Spinal cord (tissue), 10 donors: ENCODE data around the gene NTRK2. TPM values are rescaled to one million over a fixed set of nuclear protein-coding genes. Genes with fewer than 3 reads are reported as not detected.
A peak's percentile ranks its signal among the peaks of the same experiment; 100 is the strongest.

Experiments
- DNase-seq, 6 donors: peaks; one replicate each; pipeline versions ENCODE4 v3.0.0 to v3.0.0-alpha.2; 2013 to 2015; ENCODE audit warnings: low spot score in 6 of 6, low read depth in 4 of 6
- H3K27ac ChIP-seq: one replicate; pipeline ENCODE4 v1.5.1; 2013; ENCODE audit warnings: low read depth, low read length, control low read depth
- H3K27me3 ChIP-seq: one replicate; pipeline ENCODE4 v1.6.1; 2013; ENCODE audit warnings: low read length; ENCODE audit not compliant: control insufficient read depth, insufficient read depth
- H3K36me3 ChIP-seq: one replicate; pipeline ENCODE4 v1.6.1; 2013; ENCODE audit warnings: low read length; ENCODE audit not compliant: control insufficient read depth, insufficient read depth
- H3K4me1 ChIP-seq: one replicate; pipeline ENCODE4 v1.6.1; 2013; ENCODE audit warnings: low read length; ENCODE audit not compliant: control insufficient read depth, insufficient read depth
- H3K4me3 ChIP-seq: one replicate; pipeline ENCODE4 v1.5.1; 2013; ENCODE audit warnings: low read depth, low read length, control low read depth
- H3K9me3 ChIP-seq: one replicate; pipeline ENCODE4 v1.6.1; 2013; ENCODE audit warnings: low read length; ENCODE audit not compliant: control insufficient read depth, insufficient read depth
- WGBS: methylation state at CpG from one replicate; pipeline ENCODE4 v1.1.5; 2013; ENCODE audit warnings: missing lambda C conversion rate; ENCODE audit not compliant: insufficient coverage; 5-methylcytosine and 5-hydroxymethylcytosine counted together
- polyA plus RNA-seq, 2 donors: library from polyadenylated mRNA; unstranded; fragments of 120-200 nt; gene quantifications; one replicate each; pipeline ENCODE4 v1.2.1, GENCODE V29; 2013; ENCODE audit not compliant: insufficient read length in 2 of 2
- total RNA-seq, 2 donors: library from RNA; depleted of rRNA in 1 of 2; stranded (reverse); fragments of 120-200 nt in 1 of 2; fragments of >200 nt in 1 of 2; gene quantifications; one replicate each; pipeline versions ENCODE4 v1.2.3 to v1.2.4, GENCODE V29; 2013 to 2014
- donor health status: healthy.

The NTRK2 gene
- total and polyA plus RNA-seq, 4 donors = 119 to 185 (median 146) TPM

- peak in 1 of 6 donors; percentile 27 for DNase-seq
- no peaks in the 10 kb centered on the region for H3K9me3 ChIP-seq
- H3K27ac ChIP-seq = no peak overlapping the region
- 80% methylated on average over 8 of the region's 11 CpGs for WGBS
- no peaks in the 10 kb centered on the region for H3K27me3 ChIP-seq
- H3K4me1 ChIP-seq = peaks cover 9% of the 10 kb centered on the region
- H3K4me3 ChIP-seq = no peak overlapping the region
- no peaks in the 10 kb centered on the region for H3K36me3 ChIP-seq
These were observed 112.7 kb downstream of the NTRK2 start for GRCh38 chr9:84781931-84782866.

- Histone ChIP-seq H3K4me3 (no peak overlapping the region), H3K4me1 (peaks cover 10% of the 10 kb centered on the region), H3K36me3 (no peaks in the 10 kb centered on the region), H3K27ac (peak overlapping the region; percentile 40), H3K9me3 (no peaks in the 10 kb centered on the region), H3K27me3 (no peaks in the 10 kb centered on the region)
- peak; percentile 66 to 93 (median 80) for DNase-seq
- 28% methylated on average over 2 of the region's 4 CpGs for WGBS
These were observed 116.4 kb downstream of the NTRK2 start for GRCh38 chr9:84785792-84786547.

GRCh38 chr9:84788803-84789462 lies 119.4 kb downstream of the NTRK2 start:
- H3K36me3 ChIP-seq = no peaks in the 10 kb centered on the region
- no peak overlapping the region for H3K27ac ChIP-seq
- no peak overlapping the region for H3K4me3 ChIP-seq
- 84% methylated on average over 5 of the region's 5 CpGs for WGBS
- no peaks in the 10 kb centered on the region for H3K27me3 ChIP-seq
- no peak for DNase-seq
- H3K4me1 ChIP-seq = peaks cover 8% of the 10 kb centered on the region
- H3K9me3 ChIP-seq = no peaks in the 10 kb centered on the region

GRCh38 chr9:84789463-84789830 lies 119.9 kb downstream of the NTRK2 start:
- peaks cover 8% of the 10 kb centered on the region for H3K4me1 ChIP-seq
- no peaks in the 10 kb centered on the region for H3K27me3 ChIP-seq
- H3K4me3 ChIP-seq = no peak overlapping the region
- no peaks in the 10 kb centered on the region for H3K9me3 ChIP-seq
- no peak overlapping the region for H3K27ac ChIP-seq
- no peaks in the 10 kb centered on the region for H3K36me3 ChIP-seq
- DNase-seq = no peak
- 95% methylated on average over 5 of the region's 5 CpGs for WGBS

- 60% methylated on average over 1 of the region's 2 CpGs for WGBS
- H3K4me3 ChIP-seq = no peak overlapping the region
- no peaks in the 10 kb centered on the region for H3K36me3 ChIP-seq
- H3K27me3 ChIP-seq = no peaks in the 10 kb centered on the region
- H3K4me1 ChIP-seq = peaks cover 11% of the 10 kb centered on the region
- H3K27ac ChIP-seq = no peak overlapping the region
- DNase-seq = no peak
- H3K9me3 ChIP-seq = peaks cover 1% of the 10 kb centered on the region
These were observed 122.1 kb downstream of the NTRK2 start for GRCh38 chr9:84791643-84792042.

- no peak for DNase-seq
- no CpG with 5 or more reads among the region's 3 CpGs for WGBS
These were observed 123.7 kb downstream of the NTRK2 start for GRCh38 chr9:84793251-84793650.

GRCh38 chr9:84794981-84795637 lies 125.6 kb downstream of the NTRK2 start:
- Histone ChIP-seq H3K4me3 (no peak overlapping the region), H3K27me3 (no peaks in the 10 kb centered on the region), H3K9me3 (peaks cover 1% of the 10 kb centered on the region), H3K27ac (no peak overlapping the region), H3K36me3 (no peaks in the 10 kb centered on the region), H3K4me1 (peaks cover 5% of the 10 kb centered on the region)
- no peak for DNase-seq
- 83% methylated on average over 9 of the region's 10 CpGs for WGBS

More at GRCh38 chr9:84793251-84793650, 123.7 kb downstream of the NTRK2 start:
- H3K4me3 ChIP-seq = no peak overlapping the region
- peaks cover 1% of the 10 kb centered on the region for H3K9me3 ChIP-seq
- H3K4me1 ChIP-seq = peaks cover 11% of the 10 kb centered on the region
- no peaks in the 10 kb centered on the region for H3K36me3 ChIP-seq
- H3K27me3 ChIP-seq = no peaks in the 10 kb centered on the region
- H3K27ac ChIP-seq = no peak overlapping the region

- no peak overlapping the region for H3K27ac ChIP-seq
- no CpG with 5 or more reads among the region's 1 CpG for WGBS
These were observed 126.9 kb downstream of the NTRK2 start for GRCh38 chr9:84796404-84796803.

GRCh38 chr9:84799251-84799650 lies 129.7 kb downstream of the NTRK2 start:
- Histone ChIP-seq H3K9me3 (peaks cover 1% of the 10 kb centered on the region), H3K27me3 (no peaks in the 10 kb centered on the region), H3K4me1 (peaks cover 15% of the 10 kb centered on the region), H3K4me3 (no peak overlapping the region), H3K27ac (no peak overlapping the region), H3K36me3 (no peaks in the 10 kb centered on the region)
- DNase-seq = peak in 1 of 6 donors; percentile 69
- no CpG with 5 or more reads among the region's 2 CpGs for WGBS

More at GRCh38 chr9:84796404-84796803, 126.9 kb downstream of the NTRK2 start:
- Histone ChIP-seq H3K27me3 (no peaks in the 10 kb centered on the region), H3K36me3 (no peaks in the 10 kb centered on the region), H3K4me1 (peaks cover 11% of the 10 kb centered on the region), H3K9me3 (peaks cover 1% of the 10 kb centered on the region), H3K4me3 (no peak overlapping the region)
- DNase-seq = no peak
